ENCODE data around the gene AZIN2.
"Not testable (repeated sequence)": the region's sequence is repeated elsewhere in the genome, so short reads cannot be mapped to it uniquely, and the experiment has no call there.

Gene AZIN2

GRCh38 chr1:33080885-33081553 is at the start of gene AZIN2:
TSS of gene AZIN2 (plus strand) at chr1:33081153. CDS start at chr1:33082250, 1,097 bp downstream.
- peak; percentile 99 for DNase-seq (ENCODE audit: low read depth)

- DNase-seq (ENCODE audit: low read depth), result no peak
These were observed 49.4 kb upstream of the AZIN2 start for GRCh38 chr1:33031506-33031905.

GRCh38 chr1:33032126-33032869 is 48.7 kb upstream of the AZIN2 start:
- no peak for DNase-seq (ENCODE audit: low read depth)

GRCh38 chr1:33036051-33036525 is 44.9 kb upstream of the AZIN2 start:
- DNase-seq (ENCODE audit: low read depth), result no peak

GRCh38 chr1:33036526-33037503 is 44.1 kb upstream of the AZIN2 start, which contains the start of gene AK2:
TSS of gene AK2 (minus strand) at chr1:33036883. CDS start at chr1:33036828, 55 bp downstream.
- DNase-seq (ENCODE audit: low read depth), result peak; percentile 70

- DNase-seq (ENCODE audit: low read depth), result no peak
These were observed 41.1 kb upstream of the AZIN2 start for GRCh38 chr1:33039840-33040239.

GRCh38 chr1:33041026-33041425 is 39.9 kb upstream of the AZIN2 start:
- DNase-seq (ENCODE audit: low read depth), result no peak

- DNase-seq (ENCODE audit: low read depth), result no peak
These were observed 38.1 kb upstream of the AZIN2 start for GRCh38 chr1:33042831-33043230.

GRCh38 chr1:33043267-33044092 is 37.5 kb upstream of the AZIN2 start:
- no peak for DNase-seq (ENCODE audit: low read depth)

GRCh38 chr1:33045246-33045645 is 35.7 kb upstream of the AZIN2 start:
- DNase-seq (ENCODE audit: low read depth), result no peak

- DNase-seq (ENCODE audit: low read depth), result no peak
These were observed 35.1 kb upstream of the AZIN2 start for GRCh38 chr1:33045814-33046213.

- DNase-seq (ENCODE audit: low read depth), result not testable (repeated sequence)
These were observed 34.7 kb upstream of the AZIN2 start for GRCh38 chr1:33046234-33046633.

- DNase-seq (ENCODE audit: low read depth), result no peak
These were observed 33.7 kb upstream of the AZIN2 start for GRCh38 chr1:33047290-33047689.

- DNase-seq (ENCODE audit: low read depth), result no peak
These were observed 33.1 kb upstream of the AZIN2 start for GRCh38 chr1:33047839-33048305.

- no peak for DNase-seq (ENCODE audit: low read depth)
These were observed 32.5 kb upstream of the AZIN2 start for GRCh38 chr1:33048426-33048825.

- DNase-seq (ENCODE audit: low read depth), result no peak
These were observed 31.6 kb upstream of the AZIN2 start for GRCh38 chr1:33049371-33049770.

- no peak for DNase-seq (ENCODE audit: low read depth)
These were observed 30.5 kb upstream of the AZIN2 start for GRCh38 chr1:33050221-33051076.

- no peak for DNase-seq (ENCODE audit: low read depth)
These were observed 25.5 kb upstream of the AZIN2 start for GRCh38 chr1:33055210-33056008.

- no peak for DNase-seq (ENCODE audit: low read depth)
These were observed 24.5 kb upstream of the AZIN2 start for GRCh38 chr1:33056426-33056825.

All from stimulated activated CD8-positive, alpha-beta memory T cell treated with anti-CD3 and anti-CD28 coated beads, Interleukin-15, amount 100 ng/mL, for 1 hour (primary cell).